HG03196 (cell line): ENCODE measurements around the gene FABP3.
"Not testable (repeated sequence)": the region's sequence is repeated elsewhere in the genome, so short reads cannot be mapped to it uniquely, and the experiment has no call there.

Experiments used
- ATAC-seq: cut with Tn5 transposase; IDR thresholded peaks from one replicate; pipeline ENCODE4 v1.9.1; 2021; ENCODE audit not compliant: unreplicated experiment

Gene FABP3

DNA sequence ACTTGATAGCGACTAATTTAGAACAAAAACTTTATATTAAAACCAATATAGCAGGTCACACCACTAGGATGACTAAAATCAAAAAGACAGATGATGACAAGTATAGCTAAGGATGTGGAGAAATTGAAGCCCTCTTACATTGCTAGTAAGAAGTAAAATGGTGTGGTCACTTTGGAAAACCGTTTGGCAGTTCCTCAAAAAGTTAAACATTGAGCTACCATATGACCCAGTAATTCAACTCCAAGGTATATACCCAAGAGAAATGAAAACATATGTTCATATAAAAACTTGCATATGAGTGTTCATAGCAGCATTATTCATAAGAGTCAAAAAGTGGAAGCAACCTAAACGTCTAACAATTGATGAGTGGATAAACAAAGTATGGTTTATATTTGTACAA lies 27.1 kb upstream of the FABP3 start:
- no peak for ATAC-seq

- ATAC-seq = no peak
Measured at GRCh38 chr1:31398246-31398645, 25.4 kb upstream of the FABP3 start.

- ATAC-seq = no peak
Measured at GRCh38 chr1:31397360-31398095, 24.7 kb upstream of the FABP3 start.

GRCh38 chr1:31396633-31397351 lies 23.9 kb upstream of the FABP3 start:
- ATAC-seq = no peak

DNA sequence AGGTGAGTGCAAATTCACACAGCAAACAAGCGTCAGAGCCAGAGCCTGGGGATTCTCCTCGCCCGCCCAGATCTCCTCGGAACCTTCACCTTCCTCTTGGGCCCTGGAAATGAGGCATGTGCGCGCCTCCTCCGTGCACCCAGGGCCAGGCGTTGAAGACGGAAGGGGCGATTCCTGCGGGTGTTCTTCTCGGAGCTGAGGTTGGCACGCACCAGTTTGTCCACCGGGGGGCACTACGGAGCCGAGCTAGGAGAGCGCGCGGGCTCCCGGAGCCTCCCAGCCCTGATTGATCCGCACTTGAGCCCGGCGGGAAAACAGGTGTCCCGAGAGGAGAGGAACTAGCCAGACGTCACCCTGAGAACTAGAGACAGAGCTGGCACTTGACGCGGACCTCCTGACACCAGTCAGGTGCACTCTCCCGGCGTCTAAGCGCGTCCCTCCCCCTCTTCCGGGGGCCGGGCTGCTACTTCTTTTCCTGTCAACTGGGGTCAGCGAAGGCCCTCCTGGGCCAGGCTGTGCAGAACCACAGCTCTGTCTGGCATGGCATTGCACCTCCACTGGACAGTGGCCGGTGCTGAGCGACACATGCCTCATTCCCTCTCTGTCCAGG lies 21.8 kb upstream of the FABP3 start:
- peak; percentile 59 for ATAC-seq

DNA sequence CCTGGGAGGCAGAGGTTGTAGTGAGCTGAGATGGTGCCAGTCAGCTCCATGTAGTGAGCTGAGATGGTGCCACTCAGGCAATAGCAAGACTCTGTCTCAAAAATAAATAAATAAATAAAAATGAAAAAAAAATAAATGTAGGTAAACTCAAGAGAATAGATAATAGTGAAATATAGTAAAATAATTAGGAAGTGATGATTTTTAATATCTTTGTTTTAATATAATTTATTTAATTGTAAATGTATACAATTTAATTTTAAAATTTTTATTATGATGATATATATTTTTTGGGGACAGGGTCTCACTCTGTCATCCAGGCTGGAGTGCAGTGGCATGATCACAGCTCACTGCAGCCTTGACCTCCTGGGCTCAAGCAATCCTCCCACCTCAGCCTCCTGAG lies 20.6 kb upstream of the FABP3 start:
- ATAC-seq = no peak

DNA sequence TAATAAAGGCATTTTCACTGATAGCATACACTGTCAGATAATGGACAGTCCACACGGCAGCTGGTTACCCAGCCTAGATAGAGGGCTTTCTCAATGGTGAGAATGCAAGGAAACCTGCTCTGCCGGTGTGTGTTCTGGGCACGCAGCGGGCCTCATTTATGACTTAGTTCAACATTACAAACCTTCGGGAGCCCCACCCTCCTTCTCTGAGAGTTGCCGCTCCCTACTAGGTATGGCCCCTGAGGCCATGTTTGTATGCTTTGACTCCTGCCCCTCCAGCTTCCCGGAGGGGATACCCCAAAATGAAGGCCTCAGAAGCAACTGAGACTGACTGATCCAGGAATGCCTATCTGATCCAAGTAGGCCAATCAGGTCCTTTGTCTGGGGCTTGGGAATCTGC lies 17.2 kb upstream of the FABP3 start:
- ATAC-seq = no peak

DNA sequence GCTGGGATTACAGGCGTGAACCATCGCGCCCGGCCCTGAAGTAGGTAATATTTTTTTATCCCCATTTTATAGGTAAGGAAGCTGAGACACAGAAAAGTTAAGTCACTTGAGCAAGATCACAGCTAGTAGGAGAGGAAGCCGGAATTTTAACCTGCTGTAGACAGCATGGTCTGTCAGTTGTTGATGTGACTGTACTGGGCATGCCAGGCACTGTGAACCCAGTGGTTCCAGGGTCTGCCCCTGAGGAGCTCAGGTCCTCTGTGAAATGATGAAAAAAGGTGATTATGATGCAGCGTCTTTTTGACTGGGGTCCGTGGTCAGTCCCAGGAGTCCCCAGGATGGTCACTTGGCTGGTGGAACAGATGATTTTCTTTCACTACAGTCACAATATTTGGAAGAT lies 16.7 kb upstream of the FABP3 start:
- no peak for ATAC-seq

- ATAC-seq = no peak
Measured at GRCh38 chr1:31387612-31388011, 14.7 kb upstream of the FABP3 start.

DNA sequence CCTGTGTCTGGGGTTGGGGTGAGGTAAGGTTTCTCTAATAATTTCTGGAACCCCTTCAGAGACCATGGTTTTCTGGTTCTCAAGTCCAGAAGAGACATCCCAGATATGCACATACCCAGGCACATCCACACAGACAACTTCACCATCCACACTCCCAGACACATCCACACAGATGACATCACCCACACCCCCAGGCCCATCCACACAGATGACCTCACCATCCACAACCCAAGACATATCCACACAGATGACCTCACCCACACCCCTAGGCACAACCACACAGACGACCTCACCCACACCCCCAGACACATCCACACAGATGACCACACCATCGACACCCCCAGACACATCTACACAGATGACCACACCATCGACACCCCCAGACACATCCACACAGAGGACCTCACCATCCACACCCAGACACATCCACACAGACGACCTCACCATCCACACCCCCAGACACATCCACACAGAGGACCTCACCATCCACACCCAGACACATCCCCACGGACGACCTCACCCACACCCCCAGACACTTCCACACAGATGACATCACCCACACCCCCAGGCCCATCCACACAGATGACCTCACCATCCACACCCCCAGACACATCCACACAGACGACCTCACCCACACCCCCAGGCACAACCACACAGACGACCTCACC lies 13.8 kb upstream of the FABP3 start:
- not testable (repeated sequence) for ATAC-seq

- ATAC-seq = no peak
Measured at GRCh38 chr1:31383967-31384366, 11.1 kb upstream of the FABP3 start.

DNA sequence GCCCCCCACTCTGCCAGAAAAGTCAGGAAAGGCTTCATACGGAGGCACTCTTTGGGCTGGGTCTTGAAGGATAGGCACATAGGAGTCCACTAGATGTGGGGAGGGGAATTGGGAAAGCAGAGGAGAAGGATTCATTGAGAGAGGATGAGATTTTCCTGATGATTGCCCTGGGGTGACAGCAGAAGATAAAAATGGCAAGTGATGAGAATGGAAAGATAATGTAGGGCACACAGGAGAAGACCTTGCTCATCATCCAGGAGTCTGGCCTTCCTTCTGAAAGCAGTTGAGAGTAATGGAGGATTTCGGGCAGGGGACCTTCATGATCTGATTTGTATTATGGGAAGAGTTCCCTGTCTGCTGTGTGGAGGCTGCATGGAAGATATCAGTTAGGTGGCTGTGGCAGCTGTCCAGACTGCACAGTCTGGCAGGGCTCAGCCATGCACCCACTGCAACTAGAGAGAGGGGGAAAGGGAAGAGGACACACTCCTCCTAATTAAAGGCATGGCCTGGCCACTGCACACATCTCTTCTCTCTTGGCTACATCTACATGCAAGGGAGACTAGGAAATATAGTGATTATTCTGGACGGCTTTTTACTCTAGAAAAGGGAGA lies 9.6 kb upstream of the FABP3 start:
- no peak for ATAC-seq

- no peak for ATAC-seq
Measured at GRCh38 chr1:31381394-31382294, 8.8 kb upstream of the FABP3 start.

DNA sequence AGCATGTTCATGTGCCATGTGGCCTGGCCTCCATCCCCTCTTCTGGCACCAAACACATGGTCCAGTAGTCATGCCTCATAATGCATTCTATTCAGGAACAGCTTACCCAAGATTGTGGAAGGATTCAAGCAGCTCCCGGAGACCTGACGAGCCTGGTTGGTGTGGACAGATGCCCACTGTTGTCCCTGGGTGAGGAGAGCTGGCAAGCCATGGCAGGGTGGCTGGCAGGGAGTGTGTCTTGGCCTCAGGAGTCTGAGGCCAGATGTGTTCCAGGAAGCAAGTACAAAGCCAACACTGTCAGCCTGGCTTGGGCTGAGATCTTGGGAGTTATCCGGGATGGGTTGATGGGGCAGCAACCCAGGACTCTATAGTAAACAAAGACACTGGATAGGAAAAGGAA lies 7.3 kb upstream of the FABP3 start:
- ATAC-seq = no peak

DNA sequence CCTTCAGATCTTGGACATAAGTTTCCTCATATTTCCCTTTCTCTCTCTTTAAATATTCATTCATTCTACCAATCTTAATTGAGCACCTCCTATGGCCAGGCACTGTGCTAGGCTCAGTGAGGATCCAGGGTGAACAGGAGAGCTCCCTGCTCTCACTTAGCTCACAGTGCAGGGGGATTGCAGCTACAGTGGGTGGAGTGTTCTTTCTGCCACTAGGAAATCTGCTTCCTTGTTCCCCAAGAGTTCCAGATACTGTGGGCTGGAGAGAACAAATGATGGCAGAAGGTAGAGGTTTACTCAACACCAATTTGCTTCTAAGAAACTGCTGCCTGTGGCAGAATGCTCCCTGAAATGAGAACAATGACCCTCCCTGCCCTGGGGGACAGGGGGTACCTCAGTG lies 5.1 kb upstream of the FABP3 start:
- no peak for ATAC-seq

DNA sequence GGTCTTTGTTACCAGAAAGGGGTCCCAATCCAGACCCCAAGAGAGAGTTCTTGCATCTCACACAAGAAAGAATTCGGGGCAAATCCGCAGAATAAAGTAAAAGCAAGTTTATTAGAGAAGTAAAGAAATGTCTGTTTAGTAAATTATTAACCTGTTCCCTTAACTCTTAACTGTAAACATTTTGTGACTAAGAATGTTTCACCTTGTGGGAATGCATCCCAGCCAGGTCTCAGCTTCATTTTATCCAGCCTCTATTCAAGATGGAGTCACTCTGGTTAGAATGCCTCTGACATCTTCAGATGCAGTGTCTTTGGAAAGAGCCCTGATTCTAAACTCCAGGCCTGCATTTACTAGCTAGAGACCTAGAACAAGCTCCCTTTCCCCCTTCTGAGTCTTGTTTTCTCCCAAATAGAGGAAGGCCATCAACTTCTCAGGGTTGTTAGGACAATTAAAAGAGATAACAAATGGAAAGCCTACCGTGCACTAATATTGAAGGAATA lies 4.5 kb upstream of the FABP3 start:
- ATAC-seq = no peak

DNA sequence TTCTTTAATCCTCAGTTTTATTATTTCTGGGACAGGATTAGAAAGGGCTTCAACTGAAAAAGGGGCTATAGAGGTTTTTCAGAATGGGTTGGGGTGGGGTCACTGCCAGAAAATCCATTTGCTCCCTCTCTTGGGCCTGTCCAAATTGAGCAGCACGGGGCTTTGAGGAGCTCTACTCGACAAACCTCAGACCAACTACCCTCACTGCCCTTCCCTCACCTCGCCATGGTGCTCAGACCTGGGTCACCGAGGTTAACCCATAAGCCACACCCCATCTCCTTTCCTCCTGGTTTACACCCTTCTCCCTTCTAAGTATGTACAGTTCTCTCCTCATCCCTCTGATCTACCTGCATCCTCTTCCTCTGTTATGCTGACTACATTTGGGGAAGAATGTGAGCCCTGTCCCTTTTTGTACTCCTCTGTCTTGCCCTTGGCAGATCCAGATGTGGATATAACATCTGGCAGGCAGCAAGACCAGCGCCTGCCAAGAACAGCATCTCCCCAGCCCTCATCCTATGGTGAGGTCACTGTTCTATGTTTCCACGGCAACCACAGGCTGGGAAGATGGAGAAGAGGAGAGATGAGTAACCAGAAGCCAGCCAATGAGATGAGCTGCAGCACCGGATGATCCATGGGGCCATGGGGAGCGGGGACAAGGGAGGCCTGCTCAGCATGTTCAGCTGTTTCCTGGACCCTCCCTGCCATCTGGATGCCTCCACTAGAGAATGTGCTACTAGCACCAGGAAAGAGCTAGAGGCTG lies 3.7 kb upstream of the FABP3 start:
- no peak for ATAC-seq

DNA sequence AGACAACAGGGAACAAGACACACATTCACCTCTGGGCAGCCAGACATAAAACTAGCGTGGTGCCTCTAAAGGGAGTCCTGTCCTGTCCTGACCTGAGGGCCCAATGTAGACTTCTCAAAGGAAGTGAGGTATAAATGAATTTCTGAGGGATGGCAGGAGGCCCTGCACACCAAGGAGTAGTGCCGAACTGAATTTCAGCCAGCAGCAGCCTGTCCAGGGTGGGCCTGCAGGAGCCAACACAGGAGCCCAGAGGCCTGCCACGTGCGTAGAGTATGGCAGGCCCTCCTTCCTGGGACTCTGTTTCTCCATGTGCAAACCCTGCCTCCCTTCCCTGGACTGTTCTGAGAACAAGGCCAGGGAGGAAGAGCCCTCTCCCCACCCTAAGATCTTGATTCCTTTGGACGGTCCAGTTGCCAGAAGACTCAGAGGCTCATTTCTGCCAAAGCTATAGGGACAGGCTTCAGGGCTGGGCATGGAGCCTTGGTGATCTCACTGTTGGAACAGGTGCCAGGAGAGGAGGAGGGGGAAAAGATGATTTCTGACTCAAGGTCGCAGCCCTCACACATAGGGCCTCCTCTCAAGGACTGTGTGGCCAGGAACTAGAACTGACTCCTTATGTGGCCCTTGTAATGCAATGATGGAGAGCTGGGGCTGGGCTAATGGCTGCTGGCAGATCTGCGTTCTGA lies 1.8 kb upstream of the FABP3 start:
- ATAC-seq = no peak
